H9 (cell line): ENCODE data around the gene SEMA7A. TPM values are rescaled to one million over a fixed set of nuclear protein-coding genes. Genes with fewer than 3 reads are reported as not detected.

Experiments
- DNase-seq: peaks from one replicate; pipeline ENCODE4 v3.0.0-alpha.2; 2017
- H2AFZ ChIP-seq: one replicate; pipeline ENCODE4 v1.6.1; 2013; ENCODE audit warnings: mild to moderate bottlenecking, low read length, control low read depth, moderate library complexity
- H2AK5ac ChIP-seq: 2 replicates; pipeline ENCODE4 v1.6.1; 2013; ENCODE audit warnings: low read length, control low read depth, mixed read lengths; ENCODE audit not compliant: insufficient read length
- H2BK120ac ChIP-seq: one replicate; pipeline ENCODE4 v1.6.1; 2013; ENCODE audit warnings: low read depth, mild to moderate bottlenecking, low read length, control low read depth, inconsistent platforms; ENCODE audit not compliant: poor library complexity, severe bottlenecking
- H2BK12ac ChIP-seq: 2 replicates; pipeline ENCODE4 v1.6.1; 2013; ENCODE audit warnings: low read length, control low read depth, mixed read lengths, low read depth; ENCODE audit not compliant: insufficient read length
- H2BK15ac ChIP-seq: 2 replicates; pipeline ENCODE4 v1.6.1; 2013; ENCODE audit warnings: low read depth, low read length, control low read depth
- H2BK20ac ChIP-seq: one replicate; pipeline ENCODE4 v1.6.1; 2013; ENCODE audit warnings: low read depth, mild to moderate bottlenecking, low read length, control low read depth, inconsistent platforms; ENCODE audit not compliant: poor library complexity, severe bottlenecking
- H2BK5ac ChIP-seq: 2 replicates; pipeline ENCODE4 v1.6.1; 2013; ENCODE audit warnings: low read length, control low read depth, mixed read lengths; ENCODE audit not compliant: insufficient read length
- H3K14ac ChIP-seq: 2 replicates; pipeline ENCODE4 v1.6.1; 2013; ENCODE audit warnings: low read length, control low read depth; ENCODE audit not compliant: insufficient read depth
- H3K18ac ChIP-seq: 2 replicates; pipeline ENCODE4 v1.6.1; 2013; ENCODE audit warnings: low read depth, mild to moderate bottlenecking, mixed read lengths, low read length, control low read depth; ENCODE audit not compliant: insufficient read length
- H3K23ac ChIP-seq: 2 replicates; pipeline ENCODE4 v1.6.1; 2013; ENCODE audit warnings: low read length, control low read depth, mixed read lengths, low read depth; ENCODE audit not compliant: insufficient read length
- H3K23me2 ChIP-seq: 2 replicates; pipeline ENCODE4 v1.6.1; 2013; ENCODE audit warnings: low read depth, mild to moderate bottlenecking, mixed read lengths, low read length, control low read depth; ENCODE audit not compliant: insufficient read length, poor library complexity, severe bottlenecking
- H3K27ac ChIP-seq: 2 replicates; pipeline ENCODE4 v1.5.1; 2013; ENCODE audit warnings: low read length, control low read depth, mixed read lengths, low read depth; ENCODE audit not compliant: insufficient read length
- H3K27me3 ChIP-seq: 2 replicates; pipeline ENCODE4 v1.6.1; 2013; ENCODE audit warnings: low read length, control low read depth, inconsistent platforms; ENCODE audit not compliant: insufficient read depth
- H3K4ac ChIP-seq: 2 replicates; pipeline ENCODE4 v1.6.1; 2013; ENCODE audit warnings: low read depth, mild to moderate bottlenecking, control low read depth, inconsistent platforms, low read length, moderate library complexity
- H3K4me1 ChIP-seq: 2 replicates; pipeline ENCODE4 v1.6.1; 2013; ENCODE audit warnings: low read length, control low read depth, inconsistent platforms; ENCODE audit not compliant: insufficient read depth
- H3K4me2 ChIP-seq: 2 replicates; pipeline ENCODE4 v1.6.1; 2013; ENCODE audit warnings: low read length, control low read depth, mixed read lengths; ENCODE audit not compliant: insufficient read length, insufficient read depth
- H3K56ac ChIP-seq: 2 replicates; pipeline ENCODE4 v1.6.1; 2013; ENCODE audit warnings: low read depth, mild to moderate bottlenecking, mixed read lengths, low read length, control low read depth; ENCODE audit not compliant: insufficient read length
- H3K79me1 ChIP-seq: 2 replicates; pipeline ENCODE4 v1.6.1; 2013; ENCODE audit warnings: low read depth, mild to moderate bottlenecking, moderate library complexity, low read length, control low read depth, inconsistent platforms; ENCODE audit not compliant: insufficient read depth, poor library complexity, severe bottlenecking
- H3K79me2 ChIP-seq: 2 replicates; pipeline ENCODE4 v1.6.1; 2013; ENCODE audit warnings: low read length, control low read depth, inconsistent platforms; ENCODE audit not compliant: insufficient read depth
- H3K9ac ChIP-seq: 2 replicates; pipeline ENCODE4 v1.6.1; 2013; ENCODE audit warnings: low read length, control low read depth, mixed read lengths; ENCODE audit not compliant: insufficient read length; ENCODE audit errors: extremely low read depth
- H3K9me3 ChIP-seq: one replicate; pipeline ENCODE4 v1.6.1; 2013; ENCODE audit warnings: low read depth, low read length, inconsistent platforms; ENCODE audit not compliant: control insufficient read depth
- H3T11ph ChIP-seq: one replicate; pipeline ENCODE4 v1.6.1; 2013; ENCODE audit warnings: mild to moderate bottlenecking, low read length, control low read depth, inconsistent platforms
- H4K20me1 ChIP-seq: one replicate; pipeline ENCODE4 v1.6.1; 2013; ENCODE audit not compliant: control insufficient read depth, insufficient read length, insufficient read depth
- H4K5ac ChIP-seq: 2 replicates; pipeline ENCODE4 v1.6.1; 2013; ENCODE audit warnings: low read depth, mild to moderate bottlenecking, mixed read lengths, low read length, control low read depth; ENCODE audit not compliant: insufficient read length
- H4K8ac ChIP-seq: replicated peaks from 2 replicates; pipeline ENCODE4 v1.6.1; 2013; ENCODE audit warnings: low read length, control low read depth, mixed read lengths, low read depth; ENCODE audit not compliant: insufficient read length
- H4K91ac ChIP-seq: 2 replicates; pipeline ENCODE4 v1.6.1; 2013; ENCODE audit warnings: low read depth, mild to moderate bottlenecking, moderate library complexity, mixed read lengths, low read length, control low read depth; ENCODE audit not compliant: insufficient read length
- H3K27ac Mint-ChIP-seq, 3 experiments: 2 replicates in 2 of 3; 3 replicates in 1 of 3; pipeline ENCODE4 v1.8.0; 2020 to 2021; ENCODE audit warnings: mixed read lengths in 3 of 3, mild to moderate bottlenecking in 1 of 3, moderate library complexity in 1 of 3
- H3K27me3 Mint-ChIP-seq: 2 replicates; pipeline ENCODE4 v1.8.0; 2021; ENCODE audit warnings: low read depth, mild to moderate bottlenecking, moderate library complexity, mixed read lengths
- H3K36me3 Mint-ChIP-seq, 3 experiments: 2 replicates in 2 of 3; 3 replicates in 1 of 3; pipeline ENCODE4 v1.8.0; 2020 to 2021; ENCODE audit warnings: low read depth in 3 of 3, mixed read lengths in 3 of 3; ENCODE audit not compliant: insufficient read depth in 1 of 3
- H3K4me1 Mint-ChIP-seq, 2 experiments: 2 replicates each; pipeline ENCODE4 v1.8.0; 2020; ENCODE audit warnings: mixed read lengths in 2 of 2
- H3K4me3 Mint-ChIP-seq, 2 experiments: 2 replicates in 1 of 2; 3 replicates in 1 of 2; pipeline ENCODE4 v1.8.0; 2020 to 2021; ENCODE audit warnings: mild to moderate bottlenecking in 2 of 2, mixed read lengths in 2 of 2, moderate library complexity in 1 of 2
- H3K9me3 Mint-ChIP-seq, 2 experiments: 2 replicates in 1 of 2; 3 replicates in 1 of 2; pipeline ENCODE4 v1.8.0; 2020; ENCODE audit warnings: mild to moderate bottlenecking in 2 of 2, mixed read lengths in 2 of 2, moderate library complexity in 1 of 2
- WGBS: extraction: QIAGEN DNeasy Blood & Tissue Kit; methylation state at CpG from one replicate; pipeline ENCODE4 v1.1.7; 2013; ENCODE audit warnings: missing lambda C conversion rate, low lambda C conversion rate, mixed read lengths; ENCODE audit not compliant: insufficient read length; ENCODE audit errors: extremely low coverage; 5-methylcytosine and 5-hydroxymethylcytosine counted together
- total RNA-seq: library from RNA; stranded (reverse); gene quantifications from 2 replicates; pipeline ENCODE4 v1.2.1, GENCODE V29; 2021
- TF ChIP-seq, protein P1 (sequence below): fragments of 200-600 bp; sonication (generic); conservative IDR thresholded peaks from 3 replicates; pipeline ENCODE4 v1.8.0; 2021; ENCODE audit warnings: antibody characterized with exemption, mild to moderate bottlenecking

The SEMA7A gene
- total RNA-seq, 1 experiment from 2014 or later, result 5.7 TPM

DNA sequence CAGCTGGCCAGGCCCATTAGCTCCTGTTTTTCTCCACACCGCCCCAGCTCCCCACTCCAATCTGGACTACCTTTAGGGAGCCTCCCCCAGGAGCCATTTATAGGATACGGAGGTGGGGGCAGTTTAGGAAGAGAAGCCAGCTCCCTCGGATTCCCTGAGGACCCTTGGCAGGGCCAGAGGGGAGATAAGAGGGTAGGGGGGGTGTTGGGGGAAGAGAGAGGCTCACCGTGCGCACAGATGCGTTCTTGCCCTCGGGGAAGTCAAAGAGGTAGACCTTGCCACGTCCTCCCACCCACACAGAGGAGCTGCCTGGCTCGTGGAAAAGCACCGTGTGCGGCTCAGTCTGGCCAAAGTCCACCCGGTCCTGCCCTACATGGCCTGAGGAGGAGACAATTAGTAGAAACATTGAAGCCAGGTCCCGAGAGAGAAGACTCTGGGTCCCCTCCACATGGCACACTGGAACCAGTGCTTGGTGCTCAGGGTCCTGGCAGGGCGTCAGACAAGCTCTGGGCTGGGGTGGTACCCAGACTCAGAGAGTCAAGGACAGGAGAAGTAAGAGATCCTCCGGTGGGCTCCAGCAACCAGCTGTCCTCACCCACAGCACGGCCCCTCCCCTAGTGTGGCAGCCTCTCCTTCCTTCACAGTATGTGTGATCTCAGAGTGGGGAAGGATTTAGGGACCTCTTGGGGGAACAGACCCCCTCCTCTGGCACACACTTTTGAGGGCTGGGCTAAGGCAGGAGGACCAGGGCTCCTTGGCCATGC is 15.0 kb downstream of the SEMA7A start:
- no peak overlapping the region for H3K14ac ChIP-seq
- no peak overlapping the region for H3K4me2 ChIP-seq
- TF ChIP-seq, protein P1, sequence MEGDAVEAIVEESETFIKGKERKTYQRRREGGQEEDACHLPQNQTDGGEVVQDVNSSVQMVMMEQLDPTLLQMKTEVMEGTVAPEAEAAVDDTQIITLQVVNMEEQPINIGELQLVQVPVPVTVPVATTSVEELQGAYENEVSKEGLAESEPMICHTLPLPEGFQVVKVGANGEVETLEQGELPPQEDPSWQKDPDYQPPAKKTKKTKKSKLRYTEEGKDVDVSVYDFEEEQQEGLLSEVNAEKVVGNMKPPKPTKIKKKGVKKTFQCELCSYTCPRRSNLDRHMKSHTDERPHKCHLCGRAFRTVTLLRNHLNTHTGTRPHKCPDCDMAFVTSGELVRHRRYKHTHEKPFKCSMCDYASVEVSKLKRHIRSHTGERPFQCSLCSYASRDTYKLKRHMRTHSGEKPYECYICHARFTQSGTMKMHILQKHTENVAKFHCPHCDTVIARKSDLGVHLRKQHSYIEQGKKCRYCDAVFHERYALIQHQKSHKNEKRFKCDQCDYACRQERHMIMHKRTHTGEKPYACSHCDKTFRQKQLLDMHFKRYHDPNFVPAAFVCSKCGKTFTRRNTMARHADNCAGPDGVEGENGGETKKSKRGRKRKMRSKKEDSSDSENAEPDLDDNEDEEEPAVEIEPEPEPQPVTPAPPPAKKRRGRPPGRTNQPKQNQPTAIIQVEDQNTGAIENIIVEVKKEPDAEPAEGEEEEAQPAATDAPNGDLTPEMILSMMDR, result no peak
- H3K36me3 Mint-ChIP-seq, result peaks cover 6 to 10% (median 9%) of the 10 kb centered on the region in 3 experiments
- H3K27me3 ChIP-seq, result no peaks in the 10 kb centered on the region
- H3K27me3 Mint-ChIP-seq, result no peaks in the 10 kb centered on the region; the same call in 1 of the 2 replicates
- H3K4me3 Mint-ChIP-seq, result no peak overlapping the region
- H2BK15ac ChIP-seq, result no peak overlapping the region
- H4K20me1 ChIP-seq, result no peaks in the 10 kb centered on the region
- H4K91ac ChIP-seq, result no peak overlapping the region
- H3K56ac ChIP-seq, result no peak overlapping the region
- H2BK20ac ChIP-seq, result no peak overlapping the region
- H2AK5ac ChIP-seq, result no peak overlapping the region
- H4K8ac ChIP-seq, result no peak overlapping the region
- H2BK5ac ChIP-seq, result no peak overlapping the region
- no peaks in the 10 kb centered on the region for H3K23me2 ChIP-seq
- DNase-seq, result no peak
- no peak overlapping the region for H3T11ph ChIP-seq
- no CpG with 5 or more reads among the region's 16 CpGs for WGBS
- H2BK12ac ChIP-seq, result no peak overlapping the region
- H3K4me1 ChIP-seq, result peaks cover 6% of the 10 kb centered on the region; the same call in 1 of the 2 replicates
- H3K27ac ChIP-seq, result no peak overlapping the region
- H3K4me1 Mint-ChIP-seq, result peaks cover 28 to 34% of the 10 kb centered on the region in 2 experiments
- no peak overlapping the region for H3K18ac ChIP-seq
- H2AFZ ChIP-seq, result no peak overlapping the region
- no peaks in the 10 kb centered on the region for H3K9me3 ChIP-seq
- H4K5ac ChIP-seq, result no peak overlapping the region
- H3K9ac ChIP-seq, result no peak overlapping the region
- H3K4ac ChIP-seq, result no peak overlapping the region
- no peaks in the 10 kb centered on the region for H3K9me3 Mint-ChIP-seq
- H3K79me1 ChIP-seq, result no peaks in the 10 kb centered on the region
- H2BK120ac ChIP-seq, result no peak overlapping the region
- H3K79me2 ChIP-seq, result 0 out of 2 replicates have a peak, but pooled peaks cover 2% of the 10 kb centered on the region
- peak overlapping the region in 2 of 3 experiments; percentile 40 to 57; a peak in 2 of 7 replicates for H3K27ac Mint-ChIP-seq
- no peak overlapping the region for H3K23ac ChIP-seq
